Skeletal muscle cell (primary cell): Measurements from ENCODE around the gene PIR.
A peak's percentile ranks its signal among the peaks of the same experiment; 100 is the strongest.

Source experiments
- DNase-seq: peaks from one replicate; pipeline ENCODE4 v3.0.0-alpha.2; 2010; ENCODE audit warnings: low read depth
- H3K4me3 ChIP-seq: 2 replicates; pipeline ENCODE4 v1.5.1; 2011; ENCODE audit warnings: low read depth, mild to moderate bottlenecking, control low read depth, low read length, moderate library complexity

PIR gene

DNA sequence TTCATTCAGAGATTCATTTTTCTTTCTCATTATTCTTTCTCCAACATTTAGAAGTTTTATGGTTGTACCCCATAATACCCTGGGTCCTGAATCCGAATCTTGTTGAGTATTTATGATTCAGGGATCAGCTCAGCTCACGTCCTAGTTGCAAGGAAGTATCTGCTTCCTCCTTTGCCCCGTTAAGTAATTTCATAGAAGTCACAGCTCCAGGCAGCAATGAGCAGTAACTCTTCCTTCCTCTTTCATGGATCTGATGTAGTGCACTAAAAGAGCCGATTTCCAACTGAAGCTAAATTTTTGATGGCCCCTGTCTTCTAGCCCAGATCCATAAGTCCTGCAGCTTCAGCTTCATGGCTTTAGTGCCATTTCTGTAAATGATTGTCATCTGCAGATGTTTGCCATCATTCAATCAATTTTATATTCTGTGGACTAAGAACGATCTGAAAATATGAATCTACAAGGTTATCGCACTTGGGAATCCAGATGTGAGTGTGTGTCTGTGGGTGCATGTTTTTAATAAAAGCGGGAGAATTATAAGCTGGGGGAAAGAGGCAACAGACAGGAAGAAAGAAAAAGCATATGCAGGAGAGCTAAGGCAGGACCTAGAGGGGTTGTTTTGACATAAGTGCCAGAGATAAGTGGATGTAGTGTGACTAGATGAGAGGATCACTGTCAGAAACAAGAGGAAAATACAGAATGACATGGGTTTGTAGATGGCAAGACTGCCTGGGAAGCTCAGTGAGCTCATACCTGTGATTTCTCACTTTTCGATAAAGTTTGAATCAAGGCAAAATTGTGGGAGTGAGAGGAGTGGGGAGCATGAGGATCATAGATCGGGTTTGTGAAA is 126.4 kb downstream of the PIR start:
- no peak for DNase-seq

DNA sequence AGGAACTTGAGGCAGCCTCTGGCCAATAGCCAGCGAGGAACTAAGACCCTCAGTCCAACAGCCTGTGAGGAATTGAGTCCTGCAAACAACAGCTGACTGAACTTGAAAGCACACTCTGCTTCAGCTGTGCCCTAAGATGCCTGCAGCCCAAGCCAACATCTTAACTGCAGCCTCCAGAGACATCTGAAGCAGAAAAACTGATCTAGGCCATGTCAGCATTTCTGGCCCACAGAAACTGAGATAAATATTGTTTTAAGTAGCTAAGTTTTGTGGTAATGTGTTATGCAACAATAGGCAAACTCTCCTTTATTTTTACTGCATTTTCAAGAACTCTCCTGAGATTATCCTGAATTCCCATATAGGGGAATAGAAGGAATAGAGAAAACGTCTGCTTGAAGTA is 133.4 kb downstream of the PIR start:
- no peak for DNase-seq
- H3K4me3 ChIP-seq, result no peak overlapping the region

More for the DNA sequence above, 126.4 kb downstream of the PIR start:
- no peak overlapping the region for H3K4me3 ChIP-seq

DNA sequence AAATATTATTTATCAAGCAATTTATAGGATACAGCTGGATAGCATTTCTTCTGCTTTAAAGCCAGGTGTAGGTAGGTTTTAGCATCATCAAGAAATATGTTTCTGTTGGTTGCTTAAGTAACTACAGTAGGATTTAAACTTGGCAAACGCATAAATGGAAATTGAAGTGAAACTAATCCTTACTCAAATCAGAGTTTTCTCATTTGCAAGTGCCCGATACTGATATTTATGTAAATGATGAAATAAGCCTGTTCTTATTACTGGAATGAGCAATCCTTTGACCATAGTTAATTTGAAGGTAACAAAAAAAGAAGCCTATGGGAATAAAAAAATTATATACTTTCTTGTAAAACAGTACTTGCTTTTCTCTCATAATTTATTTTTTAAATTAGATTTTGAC is 134.6 kb downstream of the PIR start:
- no peak for DNase-seq
- no peak overlapping the region for H3K4me3 ChIP-seq

DNA sequence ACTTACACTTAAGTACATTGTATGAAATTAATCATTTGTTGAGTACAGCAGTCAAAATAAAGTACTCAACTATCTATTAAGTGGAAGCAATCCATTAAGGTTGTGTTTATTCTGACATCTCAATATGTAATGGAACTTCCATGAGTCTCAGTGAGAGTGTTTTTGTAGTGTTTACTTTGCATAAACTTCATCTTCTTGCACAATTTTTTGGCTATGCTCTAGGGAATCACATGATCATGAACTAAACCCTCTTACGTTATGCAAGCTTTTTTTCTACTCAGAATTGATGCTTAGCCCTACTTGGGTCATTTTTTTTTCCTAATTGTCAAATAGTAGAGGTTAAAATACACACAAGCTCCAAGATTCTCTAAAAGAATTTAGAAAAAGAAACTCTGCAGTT is 136.7 kb downstream of the PIR start:
- no peak overlapping the region for H3K4me3 ChIP-seq
- peak; percentile 41 for DNase-seq

DNA sequence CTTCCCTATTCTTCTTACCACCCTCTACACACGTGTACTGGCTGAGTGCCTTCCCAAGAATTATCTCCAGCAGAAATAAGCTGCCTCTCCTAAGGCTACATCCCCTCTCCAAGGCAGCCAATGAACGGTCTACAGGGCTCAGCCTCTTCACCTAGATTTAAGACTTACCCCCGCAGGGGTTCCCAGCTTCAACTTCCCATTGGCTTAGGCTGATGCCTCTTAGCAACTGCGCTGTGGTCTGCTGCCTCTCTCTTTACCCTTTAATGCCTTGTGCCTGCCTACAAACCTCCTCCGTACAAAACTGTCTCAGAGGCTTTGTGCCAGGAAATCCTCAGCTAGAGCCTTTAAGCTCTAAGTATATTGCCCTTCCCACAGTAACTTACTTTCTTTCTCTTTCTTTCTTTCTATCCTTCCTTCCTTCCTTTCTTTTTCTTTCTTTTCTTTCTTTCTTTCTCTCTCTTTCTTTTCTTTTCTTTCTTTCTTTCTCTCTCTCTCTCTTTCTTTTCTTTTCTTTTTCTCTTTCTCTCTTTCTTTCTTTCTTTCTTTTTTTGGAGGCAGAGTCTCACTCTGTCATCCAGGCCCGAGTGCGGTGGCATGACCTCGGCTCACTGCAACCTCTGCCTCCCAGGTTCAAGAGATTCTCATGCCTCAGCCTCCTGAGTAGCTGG is 142.7 kb downstream of the PIR start:
- H3K4me3 ChIP-seq, result no peak overlapping the region

DNA sequence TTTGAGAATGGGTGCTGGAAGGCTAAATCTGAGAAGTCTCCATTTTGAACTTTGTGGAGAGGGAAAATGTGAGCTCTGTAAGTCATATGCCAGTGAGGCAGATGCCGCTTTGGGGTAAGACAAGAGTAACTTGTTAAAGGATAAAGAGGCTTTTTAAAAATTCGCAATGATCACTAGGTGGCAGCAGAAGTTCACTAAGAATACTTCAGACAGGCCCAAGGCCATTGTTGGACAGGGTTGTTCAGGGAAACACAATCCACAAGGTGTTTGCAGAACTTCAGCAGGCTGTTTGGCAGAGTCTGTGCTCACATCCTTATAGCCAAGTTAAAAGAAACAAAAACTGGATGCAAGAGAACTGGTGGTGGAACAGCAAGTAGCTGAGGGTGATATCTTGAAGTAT is 144.1 kb downstream of the PIR start:
- no peak overlapping the region for H3K4me3 ChIP-seq
- DNase-seq, result no peak

More for the DNA sequence above, 142.7 kb downstream of the PIR start:
- DNase-seq, result no peak

DNA sequence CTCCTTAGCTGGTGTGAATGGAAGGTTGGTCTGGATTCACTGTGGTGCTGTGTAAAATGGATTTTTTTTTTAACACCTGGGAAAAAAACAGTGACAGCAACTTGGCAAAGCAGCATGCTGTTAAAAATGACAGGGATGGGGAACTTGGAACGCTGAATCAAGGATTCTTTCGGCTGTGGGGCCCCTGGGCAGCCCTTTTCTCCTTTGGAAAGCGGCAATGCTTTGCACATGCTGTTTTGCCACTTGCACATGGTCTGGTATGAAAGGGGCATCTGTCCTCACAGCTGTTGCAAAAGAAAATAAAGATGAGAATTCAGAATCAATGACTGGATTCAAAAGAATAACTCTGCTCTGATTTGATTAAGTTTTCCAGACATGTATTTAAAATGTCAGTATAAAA is 147.2 kb downstream of the PIR start:
- DNase-seq, result no peak
- no peak overlapping the region for H3K4me3 ChIP-seq

DNA sequence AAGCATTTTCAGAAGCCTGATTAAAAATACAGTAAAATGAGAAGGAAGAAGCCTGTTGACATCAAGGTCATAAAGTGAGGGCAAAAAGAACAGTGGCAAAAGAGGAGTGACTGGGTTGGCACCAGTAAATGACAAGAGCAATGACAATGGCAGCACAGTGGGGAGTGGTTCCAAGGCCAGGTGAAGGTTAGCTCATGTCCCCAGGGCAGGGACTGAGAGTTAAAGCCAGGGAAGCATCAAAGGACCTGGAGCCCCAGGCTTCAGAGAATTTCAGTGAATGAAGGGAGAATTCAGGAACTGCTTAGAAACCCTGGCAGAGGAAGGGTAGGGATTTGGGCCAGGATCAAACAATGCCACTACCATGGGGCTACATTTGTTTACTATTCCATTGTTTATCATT is 149.0 kb downstream of the PIR start:
- no peak overlapping the region for H3K4me3 ChIP-seq
- DNase-seq, result no peak

DNA sequence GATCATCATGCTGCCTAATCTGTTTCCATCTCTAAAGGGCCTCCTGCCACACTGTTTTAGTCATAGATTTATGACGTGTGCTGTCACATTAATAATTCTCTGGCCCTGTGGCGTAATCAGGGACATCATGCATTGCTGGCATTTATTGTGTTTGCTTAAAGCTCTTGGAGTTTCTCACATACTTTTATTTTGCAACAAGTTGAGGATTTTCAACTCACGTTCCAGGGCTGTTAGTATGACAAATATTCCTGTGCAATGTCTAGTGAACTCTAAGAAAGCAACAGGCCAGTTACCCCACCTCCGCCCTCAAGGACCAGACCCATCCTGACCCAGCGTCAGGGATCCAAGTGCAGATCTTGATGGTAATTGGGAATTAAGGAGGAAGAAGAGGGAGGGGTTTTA is 150.1 kb downstream of the PIR start:
- H3K4me3 ChIP-seq, result no peak overlapping the region
- no peak for DNase-seq

DNA sequence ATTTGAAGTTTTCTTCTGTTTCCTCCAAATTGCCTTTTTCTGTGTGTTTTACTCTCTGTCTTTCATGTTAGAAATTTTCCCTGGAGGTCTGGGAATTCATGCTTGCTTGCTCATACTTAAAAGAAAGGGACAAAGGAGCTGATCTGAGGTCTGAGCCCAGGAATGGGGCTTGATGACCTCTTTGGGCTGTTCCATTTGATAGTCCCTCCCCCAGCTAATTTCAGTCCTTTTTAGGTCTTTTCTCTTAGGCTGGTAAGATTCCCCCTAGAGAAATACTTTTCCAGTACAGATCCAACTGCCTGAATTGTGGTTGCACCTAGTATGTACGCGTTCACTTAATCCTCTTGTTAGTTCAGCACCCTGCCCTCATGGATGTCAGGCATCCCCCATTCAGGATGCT is 152.3 kb downstream of the PIR start:
- H3K4me3 ChIP-seq, result no peak overlapping the region
- no peak for DNase-seq

DNA sequence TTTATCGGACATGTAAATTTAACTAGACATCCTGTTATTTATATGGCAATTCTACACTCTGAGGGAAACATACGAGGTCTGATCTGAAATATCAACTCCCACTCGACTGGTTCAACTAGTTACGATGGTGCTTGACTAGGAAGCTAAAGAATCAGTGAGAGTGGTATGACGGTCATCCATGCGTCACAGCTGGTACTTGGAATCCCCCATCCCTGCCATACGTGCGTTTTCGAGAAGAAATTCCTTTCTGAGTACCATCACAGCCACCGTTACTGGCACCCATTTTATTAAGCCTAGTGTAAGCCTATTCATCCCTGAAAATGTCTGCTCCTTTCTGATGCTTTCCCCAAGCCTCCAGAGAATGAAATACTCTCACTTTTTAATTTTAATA is 157.1 kb downstream of the PIR start:
- H3K4me3 ChIP-seq, result peak overlapping the region; percentile 51
- DNase-seq, result peak; percentile 25

DNA sequence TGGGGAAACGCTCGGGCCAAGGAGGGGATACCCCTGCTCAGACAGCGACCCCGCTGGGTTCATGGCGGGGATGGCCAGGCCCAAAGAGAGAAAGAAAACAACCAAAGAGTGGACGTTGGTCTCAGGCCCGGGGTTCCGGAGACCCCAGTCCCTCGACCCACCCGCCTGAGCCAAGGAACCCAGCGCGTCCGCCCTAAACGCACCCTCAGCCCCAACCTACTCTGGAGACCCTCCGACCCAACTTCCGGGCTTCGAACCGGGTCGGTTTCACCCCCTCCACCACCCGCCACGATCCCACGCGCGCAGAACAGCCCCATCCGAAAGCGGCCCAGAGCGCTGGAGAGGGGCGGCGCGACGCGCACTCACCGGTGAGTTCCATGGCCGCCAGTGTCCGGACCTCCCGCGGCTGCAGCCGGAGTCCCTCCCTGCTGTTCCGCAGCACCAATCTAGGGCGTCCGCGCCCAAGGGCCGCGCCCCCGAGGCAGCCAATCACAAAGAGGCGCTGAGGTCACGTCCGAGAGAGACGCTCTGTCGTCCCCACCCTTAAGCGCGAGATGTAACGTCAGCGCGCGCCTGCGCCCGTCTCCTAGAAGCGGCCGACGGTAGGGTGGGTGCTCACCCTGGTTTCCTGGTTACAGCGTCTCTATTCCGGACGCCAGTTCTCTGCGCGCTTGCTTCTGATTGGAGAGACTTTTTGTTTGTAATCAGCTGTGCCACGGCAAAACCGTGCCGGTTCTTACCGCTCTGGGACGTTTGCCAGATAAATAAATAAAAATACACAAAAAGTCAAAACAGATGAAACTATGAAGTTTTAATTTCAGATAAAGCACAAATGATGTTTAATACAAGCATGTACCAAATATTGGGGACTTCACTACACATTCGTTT is 157.8 kb downstream of the PIR start, which contains the start of gene PIGA:
Gene PIGA, minus strand, starts transcription at position 389 of the 888 bp plus-strand sequence. CDS start 3,593 bp downstream, outside the sequence.
- peak within 1 kb of the TSS; percentile 72 for H3K4me3 ChIP-seq
- peak; percentile 92 for DNase-seq
